Pancreas (tissue), 10 donors: ENCODE data around the gene GRIA4. TPM values are rescaled to one million over a fixed set of nuclear protein-coding genes. Genes with fewer than 3 reads are reported as not detected.

Experiments
- ATAC-seq, 4 donors: fragments of 200-7000 bp; cut with Tn5 transposase; one replicate each; pipeline versions ENCODE4 v1.8.0 to v1.9.1; 2020; ENCODE audit warnings: mild to moderate bottlenecking in 4 of 4, moderate library complexity in 4 of 4
- DNase-seq, 6 donors: peaks; one replicate each; pipeline ENCODE4 v3.0.0-alpha.2; 2020
- FAIRE-seq: peaks from 2 replicates; lab custom pipeline; 2012; peaks lifted over from hg19 to GRCh38; lab: Jason Lieb, UNC
- H3K27ac ChIP-seq, 4 donors: fragments of 200-600 bp; sonication (generic); 1 replicate in 3 of 4; 2 replicates in 1 of 4; pipeline versions ENCODE4 v1.5.0 to v1.8.0; 2020
- H3K27me3 ChIP-seq, 4 donors: fragments of 200-600 bp; one replicate each; pipeline ENCODE4 v1.8.0; 2021
- H3K36me3 ChIP-seq, 3 donors: fragments of 200-600 bp; sonication (generic) in 1 of 3; one replicate each; pipeline versions ENCODE4 v1.5.0 to v1.8.0; 2020 to 2021
- H3K4me1 ChIP-seq, 3 donors: fragments of 200-600 bp; one replicate each; pipeline ENCODE4 v1.8.0; 2021
- H3K4me3 ChIP-seq, 4 donors: fragments of 200-600 bp; sonication (generic) in 2 of 4; one replicate each; pipeline versions ENCODE4 v1.5.0 to v1.8.0; 2020 to 2021
- H3K9me3 ChIP-seq, 4 donors: fragments of 200-600 bp; one replicate each; pipeline ENCODE4 v1.8.0; 2021
- CTCF ChIP-seq, 4 donors: fragments of 200-600 bp; sonication (generic) in 3 of 4; IDR thresholded peaks; one replicate each; pipeline versions ENCODE4 v1.5.0 to v1.8.0; 2021; ENCODE audit warnings: antibody characterized with exemption in 4 of 4
- WGBS, 2 donors: extraction: QIAGEN DNeasy Blood & Tissue Kit; methylation state at CpG; one replicate each; pipeline ENCODE4 v1.1.7; 2013; 5-methylcytosine and 5-hydroxymethylcytosine counted together
- intact Hi-C, 3 donors: fragments of 100-400 bp; cut with DNase I; formaldehyde crosslinking; loops; one replicate each; pipeline versions ENCODE4 v1.11.1 to v1.14.2; 2022
- polyA plus RNA-seq, 2 donors: library from polyadenylated mRNA; stranded (reverse); fragments of 200-250 nt; gene quantifications; one replicate each; pipeline ENCODE4 v1.2.3, GENCODE V29; 2013
- total RNA-seq, 6 donors: library from RNA; stranded (reverse); fragmentation: NEBNext Ultra II Directional in 4 of 6; extraction: Animal tissue kit (Norgen Biotek cat#: 25700) in 4 of 6; gene quantifications; one replicate each; pipeline versions ENCODE4 v1.2.1 to v1.2.4, GENCODE V29; 2021 to 2023
- donor health status: healthy with polysubstance abuse.
- donor health status: DM: no; HTN: no; CAD: no; lungs with moderate emphysema.
- donor health status: DM: no; HTN: no; CAD: no.
- donor health status: control.
- donor health status: control.
- donor health status: Bipolar disorder and iron deficiency.
- donor health status: DM: yes; HTN: yes; CAD: no.
- donor health status: DM: no; HTN: no; CAD: no.
- donor health status: DM: no; HTN: no; CAD: no.
- donor health status: DM: yes; HTN: yes; CAD: no.

The GRIA4 gene
- total and polyA plus RNA-seq, 8 donors = 0.22 to 2.4 (median 1.2) TPM

DNA sequence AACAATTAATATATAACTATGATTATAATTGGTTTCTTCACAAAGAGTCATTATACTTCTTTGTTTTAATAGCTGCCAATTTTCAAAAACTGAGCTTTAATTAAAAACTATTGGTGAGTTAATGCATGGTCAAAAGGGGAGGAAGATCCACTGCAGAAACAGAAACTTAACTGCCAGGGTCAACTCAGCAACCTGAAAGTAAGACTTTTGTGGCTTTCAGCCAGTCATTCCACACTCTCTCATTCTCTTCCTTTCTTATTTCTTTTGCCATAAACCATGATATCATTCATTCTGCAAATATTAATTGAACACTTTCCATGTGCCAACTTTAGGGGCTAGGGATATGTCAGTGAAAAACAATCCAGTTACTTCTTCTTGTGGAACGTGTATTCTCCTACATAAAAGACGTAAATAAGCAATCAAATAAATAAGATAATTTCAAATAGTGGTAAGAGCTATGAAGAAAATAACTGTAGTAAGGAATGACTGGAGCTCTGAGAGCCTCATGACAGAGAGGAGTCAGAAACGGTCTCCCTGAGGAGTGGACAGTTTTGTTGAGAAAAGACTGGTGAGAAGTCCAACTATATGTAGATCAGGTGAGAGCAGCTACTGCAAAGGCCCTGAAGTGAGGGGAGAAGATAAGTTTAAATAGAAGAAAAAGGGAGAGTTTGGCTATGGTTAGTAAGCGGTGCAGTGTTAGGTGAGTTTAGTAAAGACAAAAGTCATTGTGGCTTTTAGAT lies 130.5 kb downstream of the GRIA4 start:
- no peaks in the 10 kb centered on the region for H3K36me3 ChIP-seq
- H3K4me3 ChIP-seq = no peak overlapping the region
- FAIRE-seq (no peak), ATAC-seq (no peak), DNase-seq (no peak)
- no peak for TF ChIP-seq CTCF (IDR thresholded peaks at IDR 0.05)
- intact Hi-C loops = no loop called here
- H3K9me3 ChIP-seq = no peaks in the 10 kb centered on the region
- no peaks in the 10 kb centered on the region for H3K27me3 ChIP-seq
- no peak overlapping the region for H3K27ac ChIP-seq
- WGBS, 2 donors = 65 to 81% methylated on average over 4 of the region's 4 CpGs
- H3K4me1 ChIP-seq = no peaks in the 10 kb centered on the region

DNA sequence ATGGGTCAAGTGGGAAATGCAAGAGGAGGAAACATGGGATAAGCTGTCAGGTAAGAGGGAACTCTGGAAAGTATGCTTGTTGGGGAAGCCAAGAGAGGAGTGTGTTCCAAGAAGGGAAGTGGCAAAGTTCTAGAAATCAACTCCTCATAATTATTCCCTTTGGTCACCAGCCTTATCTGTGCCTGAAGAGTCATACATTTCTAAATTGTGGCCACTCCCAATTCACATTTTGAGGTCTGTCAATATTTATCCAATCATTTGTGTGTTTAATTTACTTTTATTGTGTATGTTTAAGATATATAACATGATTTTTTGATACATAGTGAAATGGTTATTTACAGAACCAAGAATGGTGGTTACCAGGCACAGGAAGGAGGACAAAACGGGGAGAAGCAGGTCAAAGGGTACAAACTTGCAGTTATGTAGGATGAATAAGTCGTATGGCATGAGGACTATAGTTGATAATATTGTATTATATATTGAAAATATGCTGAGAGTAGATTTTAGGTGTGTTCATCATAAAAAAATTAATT lies 131.7 kb downstream of the GRIA4 start:
- intact Hi-C loops = no loop called here
- Histone ChIP-seq H3K27ac (no peak overlapping the region), H3K36me3 (no peaks in the 10 kb centered on the region), H3K9me3 (no peaks in the 10 kb centered on the region), H3K4me3 (no peak overlapping the region), H3K27me3 (no peaks in the 10 kb centered on the region), H3K4me1 (no peaks in the 10 kb centered on the region)
- WGBS, 2 donors = 61 to 69% methylated on average over 2 of the region's 2 CpGs
- no peak for ATAC-seq
- no peak for TF ChIP-seq CTCF (IDR thresholded peaks at IDR 0.05)
- DNase-seq = no peak
- no peak for FAIRE-seq

GRCh38 chr11:105754260-105754659 lies 144.4 kb downstream of the GRIA4 start:
- intact Hi-C loops = no loop called here
- Histone ChIP-seq H3K4me1 (no peaks in the 10 kb centered on the region), H3K4me3 (no peak overlapping the region), H3K27me3 (no peaks in the 10 kb centered on the region), H3K27ac (no peak overlapping the region), H3K9me3 (no peaks in the 10 kb centered on the region), H3K36me3 (no peaks in the 10 kb centered on the region)
- no peak for ATAC-seq
- no peak for DNase-seq
- FAIRE-seq = no peak
- WGBS, 2 donors = 26 to 45% methylated on average over 1 of the region's 1 CpG
- TF ChIP-seq CTCF (IDR thresholded peaks at IDR 0.05) = no peak

DNA sequence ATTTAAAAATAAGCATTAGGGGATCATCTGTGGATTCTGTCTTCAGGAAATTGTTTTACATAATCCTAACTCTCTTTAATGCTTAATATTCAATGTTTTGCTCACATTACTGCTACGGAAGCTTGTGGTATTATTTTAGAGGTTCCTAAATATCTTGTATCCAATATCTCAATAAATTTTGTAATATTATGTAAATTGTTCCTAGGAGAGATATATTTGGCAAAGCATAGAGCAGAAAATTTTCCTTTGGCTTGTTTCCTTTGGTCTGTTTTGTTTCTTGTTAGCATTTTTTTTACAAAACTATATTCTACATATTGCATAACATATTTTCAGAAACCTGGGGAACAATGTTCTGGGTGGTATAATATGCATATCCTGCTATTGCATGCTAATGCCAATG lies 144.8 kb downstream of the GRIA4 start:
- Histone ChIP-seq H3K4me1 (no peaks in the 10 kb centered on the region), H3K27ac (no peak overlapping the region), H3K4me3 (no peak overlapping the region), H3K9me3 (no peaks in the 10 kb centered on the region), H3K36me3 (no peaks in the 10 kb centered on the region), H3K27me3 (no peaks in the 10 kb centered on the region)
- ATAC-seq (no peak), DNase-seq (no peak), FAIRE-seq (no peak)
- WGBS, 2 donors = 59 to 80% methylated on average over 1 of the region's 1 CpG
- intact Hi-C loops = no loop called here
- no peak for TF ChIP-seq CTCF (IDR thresholded peaks at IDR 0.05)

- Histone ChIP-seq H3K4me1 (no peaks in the 10 kb centered on the region), H3K36me3 (no peaks in the 10 kb centered on the region), H3K9me3 (no peaks in the 10 kb centered on the region), H3K27ac (no peak overlapping the region), H3K4me3 (no peak overlapping the region), H3K27me3 (no peaks in the 10 kb centered on the region)
- no peak for TF ChIP-seq CTCF (IDR thresholded peaks at IDR 0.05)
- no peak for DNase-seq
- 47 to 58% methylated on average over 6 of the region's 6 CpGs for WGBS, 2 donors
- ATAC-seq = no peak
- no peak for FAIRE-seq
- intact Hi-C loops = no loop called here
These were observed 147.2 kb downstream of the GRIA4 start for GRCh38 chr11:105757107-105757506.
